SK-N-SH treated with all-trans-retinoic acid at 6 μM for 48 hours (cell line): Measurements from ENCODE around the gene UPK2.

Source experiments
- GLIS3 ChIP-seq: fragments of 250-450 bp; sonication (Bioruptor Pico); IDR thresholded peaks from 2 replicates; pipeline ENCODE4 v1.5.0; 2020; ENCODE audit warnings: mild to moderate bottlenecking, moderate library complexity
- ISL1 ChIP-seq: fragments of 250-450 bp; sonication (Bioruptor Pico); IDR thresholded peaks from 2 replicates; pipeline ENCODE4 v2.1.2; 2022; ENCODE audit warnings: mild to moderate bottlenecking, moderate library complexity
- PPARA ChIP-seq: fragments of 250-450 bp; sonication (Bioruptor Pico); IDR thresholded peaks from 2 replicates; pipeline ENCODE4 v1.5.0; 2020; ENCODE audit warnings: mild to moderate bottlenecking, borderline replicate concordance
- RARB ChIP-seq: fragments of 250-450 bp; sonication (Bioruptor Pico); IDR thresholded peaks from 2 replicates; pipeline ENCODE4 v1.8.0; 2021; ENCODE audit warnings: mild to moderate bottlenecking, moderate library complexity
- TCF4 ChIP-seq: fragments of 250-450 bp; sonication (Bioruptor Pico); IDR thresholded peaks from 2 replicates; pipeline ENCODE4 v1.8.0; 2021; ENCODE audit warnings: mild to moderate bottlenecking, moderate library complexity, borderline replicate concordance
- ZFP3 ChIP-seq: fragments of 250-450 bp; sonication (Bioruptor Pico); IDR thresholded peaks from 2 replicates; pipeline ENCODE4 v1.5.0; 2020; ENCODE audit warnings: mild to moderate bottlenecking, moderate library complexity
- ZFP30 ChIP-seq: fragments of 450-650 bp; formaldehyde crosslinking; IDR thresholded peaks from 2 replicates; pipeline ENCODE4 v1.5.0; 2022; ENCODE audit warnings: mild to moderate bottlenecking, moderate library complexity
- ZNF70 ChIP-seq: fragments of 450-650 bp; formaldehyde crosslinking; IDR thresholded peaks from 2 replicates; pipeline ENCODE4 v1.5.0; 2020; ENCODE audit warnings: mild to moderate bottlenecking, moderate library complexity
- TF ChIP-seq, protein P1 (sequence below): fragments of 250-450 bp; sonication (Bioruptor Pico); IDR thresholded peaks from 2 replicates; pipeline ENCODE4 v1.8.0; 2020; ENCODE audit warnings: mild to moderate bottlenecking, moderate library complexity, borderline replicate concordance

DNA sequence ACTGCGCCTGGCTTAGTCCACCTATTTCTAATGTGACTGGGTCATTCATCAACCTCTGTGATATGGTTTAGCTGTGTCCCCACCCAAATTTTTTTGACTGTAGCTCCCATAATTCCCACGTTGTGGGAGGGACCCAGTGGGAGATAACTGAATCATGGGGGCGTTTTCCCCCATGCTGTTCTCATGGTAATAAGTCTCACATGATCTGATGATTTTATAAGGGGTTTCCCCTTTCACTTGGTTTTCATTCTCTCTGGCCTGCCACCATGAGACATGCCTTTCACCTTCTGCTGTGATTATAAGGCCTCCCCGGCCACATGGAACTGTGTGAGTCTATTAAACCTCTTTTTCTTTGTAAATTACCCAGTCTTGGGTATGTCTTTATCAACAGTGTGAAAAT, 50.6 kb downstream of the UPK2 start:
- TF ChIP-seq, protein P1, sequence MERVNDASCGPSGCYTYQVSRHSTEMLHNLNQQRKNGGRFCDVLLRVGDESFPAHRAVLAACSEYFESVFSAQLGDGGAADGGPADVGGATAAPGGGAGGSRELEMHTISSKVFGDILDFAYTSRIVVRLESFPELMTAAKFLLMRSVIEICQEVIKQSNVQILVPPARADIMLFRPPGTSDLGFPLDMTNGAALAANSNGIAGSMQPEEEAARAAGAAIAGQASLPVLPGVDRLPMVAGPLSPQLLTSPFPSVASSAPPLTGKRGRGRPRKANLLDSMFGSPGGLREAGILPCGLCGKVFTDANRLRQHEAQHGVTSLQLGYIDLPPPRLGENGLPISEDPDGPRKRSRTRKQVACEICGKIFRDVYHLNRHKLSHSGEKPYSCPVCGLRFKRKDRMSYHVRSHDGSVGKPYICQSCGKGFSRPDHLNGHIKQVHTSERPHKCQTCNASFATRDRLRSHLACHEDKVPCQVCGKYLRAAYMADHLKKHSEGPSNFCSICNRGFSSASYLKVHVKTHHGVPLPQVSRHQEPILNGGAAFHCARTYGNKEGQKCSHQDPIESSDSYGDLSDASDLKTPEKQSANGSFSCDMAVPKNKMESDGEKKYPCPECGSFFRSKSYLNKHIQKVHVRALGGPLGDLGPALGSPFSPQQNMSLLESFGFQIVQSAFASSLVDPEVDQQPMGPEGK (CRISPR knock-in tag): no peak
- TF ChIP-seq ZFP30 (CRISPR knock-in tag) (no peak), PPARA (CRISPR knock-in tag) (no peak), TCF4 (no peak), RARB (CRISPR knock-in tag) (no peak), ZNF70 (CRISPR knock-in tag) (no peak), ZFP3 (CRISPR knock-in tag) (no peak), GLIS3 (CRISPR knock-in tag) (no peak), ISL1 (CRISPR knock-in tag) (no peak)
